SKM-1 (cell line): ENCODE results near the gene SLC29A2.
A peak's percentile ranks its signal among the peaks of the same experiment; 100 is the strongest.
"Not testable (repeated sequence)": the region's sequence is repeated elsewhere in the genome, so short reads cannot be mapped to it uniquely, and the experiment has no call there.

Source experiments
- DNase-seq: peaks from one replicate; lab custom pipeline; 2025; ENCODE audit not compliant: unreplicated experiment; lab: John Stamatoyannopoulos, UW

Gene SLC29A2

DNA sequence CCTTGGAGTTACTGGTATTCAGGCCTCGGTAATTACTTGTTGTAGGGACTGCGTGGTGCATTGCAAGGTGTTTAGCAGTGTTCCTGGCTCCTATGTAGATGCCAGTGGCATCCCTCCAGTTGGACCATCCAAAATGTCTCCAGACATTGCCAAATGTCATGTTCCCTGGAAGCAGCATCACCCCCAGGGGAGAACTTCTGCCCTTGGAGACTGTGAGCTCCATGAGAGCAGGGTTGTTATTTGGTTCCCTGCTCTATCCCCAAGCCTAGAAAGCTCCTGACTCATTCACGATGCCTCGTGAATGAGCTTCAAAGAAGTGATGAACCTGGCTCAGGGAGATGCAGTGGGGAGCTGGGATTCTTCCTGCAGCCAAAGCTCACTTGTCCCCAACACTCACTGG is 50.0 kb downstream of the SLC29A2 start:
- DNase-seq: no peak

DNA sequence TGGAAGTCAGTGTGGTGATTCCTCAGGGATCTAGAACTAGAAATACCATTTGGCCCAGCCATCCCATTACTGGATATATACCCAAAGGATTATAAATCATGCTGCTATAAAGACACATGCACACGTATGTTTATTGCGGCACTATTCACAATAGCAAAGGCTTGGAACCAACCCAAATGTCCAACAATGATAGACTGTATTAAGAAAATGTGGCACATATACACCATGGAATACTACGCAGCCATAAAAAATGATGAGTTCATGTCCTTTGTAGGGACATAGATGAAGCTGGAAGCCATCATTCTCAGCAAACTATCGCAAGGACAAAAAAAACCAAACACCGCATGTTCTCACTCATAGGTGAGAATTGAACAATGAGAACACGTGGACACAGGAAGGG is 50.8 kb downstream of the SLC29A2 start:
- DNase-seq: not testable (repeated sequence)

DNA sequence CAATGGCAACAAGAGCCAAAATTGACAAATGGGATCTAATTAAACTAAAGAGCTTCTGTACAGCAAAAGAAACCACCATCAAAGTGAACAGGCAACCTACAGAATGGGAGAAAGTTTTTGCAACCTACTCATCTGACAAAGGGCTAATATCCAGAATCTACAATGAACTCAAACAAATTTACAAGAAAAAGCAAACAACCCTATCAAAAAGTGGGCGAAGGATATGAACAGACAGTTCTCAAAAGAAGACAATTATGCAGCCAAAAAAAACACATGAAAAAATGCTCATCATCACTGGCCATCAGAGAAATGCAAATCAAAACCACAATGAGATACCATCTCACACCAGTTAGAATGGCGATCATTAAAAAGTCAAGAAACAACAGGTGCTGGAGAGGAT is 51.3 kb downstream of the SLC29A2 start:
- DNase-seq: not testable (repeated sequence)

DNA sequence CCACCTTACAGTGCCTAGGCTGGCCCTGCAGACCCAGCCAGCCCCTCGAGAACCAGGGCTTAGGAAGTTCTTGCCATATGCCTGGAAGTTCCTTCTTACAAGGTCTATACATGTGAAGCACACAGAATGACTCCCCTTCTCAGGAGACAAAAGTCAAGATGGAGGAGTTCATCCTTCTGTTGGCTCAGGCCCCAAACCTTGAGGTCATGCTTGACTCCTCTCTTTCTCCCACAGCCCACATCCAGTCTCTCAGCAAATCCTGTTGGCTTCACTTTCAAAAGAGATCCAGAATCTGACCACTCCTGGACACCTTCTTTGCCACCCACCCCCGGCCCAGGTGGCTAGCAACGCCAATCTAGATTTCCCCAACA is 53.0 kb downstream of the SLC29A2 start:
- no peak for DNase-seq

DNA sequence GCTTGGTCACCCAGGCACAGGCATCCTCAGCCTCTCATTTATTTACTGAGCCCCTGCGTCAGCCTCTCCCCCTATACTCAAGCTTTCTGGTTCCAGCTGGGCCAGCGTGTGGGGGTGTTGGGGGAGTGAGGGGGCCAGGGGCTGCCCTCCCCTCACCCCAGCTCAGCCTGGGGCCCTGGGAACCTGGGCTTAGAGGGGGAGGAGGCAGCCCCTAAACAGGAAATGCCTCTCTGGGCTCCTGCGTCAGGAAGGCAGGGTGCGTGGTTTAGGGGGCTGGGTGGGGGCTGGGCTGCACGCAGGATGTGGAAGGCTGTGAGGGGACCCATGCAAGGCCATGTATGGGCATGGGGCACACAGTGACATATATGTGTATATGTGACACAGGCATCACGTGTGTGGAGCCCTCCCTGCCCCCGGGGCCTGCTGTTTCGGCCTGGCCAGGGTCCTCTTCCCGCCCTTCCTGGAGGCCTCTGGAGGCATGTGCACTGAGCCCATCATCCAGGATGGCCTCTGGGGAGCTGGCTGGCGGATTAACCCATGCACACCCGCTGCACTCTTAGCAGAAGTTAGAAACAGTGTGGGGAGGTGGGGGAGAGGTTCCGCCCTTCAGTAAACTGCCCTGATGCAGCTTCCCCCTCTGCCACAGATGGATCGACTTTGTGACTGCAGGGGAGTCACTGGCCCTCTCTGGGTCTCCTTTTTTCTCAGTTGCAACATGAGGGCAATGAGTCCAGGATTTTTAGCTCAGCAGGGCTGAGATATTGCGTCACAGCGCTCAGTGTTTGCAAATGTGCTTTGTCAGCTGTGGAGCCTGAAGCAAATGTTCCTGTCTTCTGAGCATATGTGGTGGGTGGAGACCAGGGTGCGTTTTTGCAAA is 53.6 kb downstream of the SLC29A2 start:
- peak; percentile 96 for DNase-seq

DNA sequence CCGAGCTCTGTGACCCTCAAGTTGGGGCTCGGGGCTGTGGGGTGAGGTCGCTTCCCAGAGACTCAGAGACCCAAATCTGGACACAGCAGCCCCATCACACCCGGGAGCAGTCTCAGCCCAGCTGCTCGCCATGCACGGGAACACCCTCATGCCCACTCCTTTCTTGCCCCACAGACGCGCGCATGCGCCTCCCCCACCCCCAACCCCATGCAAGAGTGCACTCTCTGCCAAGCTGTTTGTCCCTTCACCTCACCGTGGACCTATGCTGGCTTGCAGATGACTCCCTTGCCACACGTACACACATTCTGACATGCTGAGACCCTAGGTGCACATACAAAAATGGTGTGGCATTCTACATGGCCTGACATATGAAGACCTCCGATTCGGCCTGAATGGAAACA is 54.2 kb downstream of the SLC29A2 start:
- no peak for DNase-seq

DNA sequence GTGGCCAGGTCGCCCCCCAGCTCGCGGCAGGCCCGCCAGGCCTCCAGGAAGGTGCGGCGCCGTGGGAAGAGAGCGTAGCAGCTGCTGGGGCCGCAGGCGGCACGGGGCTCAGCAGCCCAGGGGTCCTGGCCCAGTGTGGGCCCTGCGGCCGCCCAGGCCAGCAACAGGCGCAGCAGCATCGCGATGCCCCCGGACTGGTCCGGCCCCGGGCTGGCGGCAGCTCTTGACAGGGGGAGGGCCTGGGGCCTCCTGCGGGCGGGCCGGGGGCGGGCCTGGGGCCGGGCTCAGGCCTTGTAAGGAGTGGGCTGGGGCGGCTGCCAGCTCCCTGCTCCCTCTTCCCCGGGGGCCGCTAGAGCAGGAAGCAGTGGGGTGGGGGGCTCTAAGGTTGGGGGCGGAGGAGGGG is 54.7 kb downstream of the SLC29A2 start, which contains the start of gene CD248:
TSS of gene CD248 (minus strand) at position 196 of the 403 bp plus-strand sequence. CDS start at position 179, 17 bp downstream.
- no peak for DNase-seq

DNA sequence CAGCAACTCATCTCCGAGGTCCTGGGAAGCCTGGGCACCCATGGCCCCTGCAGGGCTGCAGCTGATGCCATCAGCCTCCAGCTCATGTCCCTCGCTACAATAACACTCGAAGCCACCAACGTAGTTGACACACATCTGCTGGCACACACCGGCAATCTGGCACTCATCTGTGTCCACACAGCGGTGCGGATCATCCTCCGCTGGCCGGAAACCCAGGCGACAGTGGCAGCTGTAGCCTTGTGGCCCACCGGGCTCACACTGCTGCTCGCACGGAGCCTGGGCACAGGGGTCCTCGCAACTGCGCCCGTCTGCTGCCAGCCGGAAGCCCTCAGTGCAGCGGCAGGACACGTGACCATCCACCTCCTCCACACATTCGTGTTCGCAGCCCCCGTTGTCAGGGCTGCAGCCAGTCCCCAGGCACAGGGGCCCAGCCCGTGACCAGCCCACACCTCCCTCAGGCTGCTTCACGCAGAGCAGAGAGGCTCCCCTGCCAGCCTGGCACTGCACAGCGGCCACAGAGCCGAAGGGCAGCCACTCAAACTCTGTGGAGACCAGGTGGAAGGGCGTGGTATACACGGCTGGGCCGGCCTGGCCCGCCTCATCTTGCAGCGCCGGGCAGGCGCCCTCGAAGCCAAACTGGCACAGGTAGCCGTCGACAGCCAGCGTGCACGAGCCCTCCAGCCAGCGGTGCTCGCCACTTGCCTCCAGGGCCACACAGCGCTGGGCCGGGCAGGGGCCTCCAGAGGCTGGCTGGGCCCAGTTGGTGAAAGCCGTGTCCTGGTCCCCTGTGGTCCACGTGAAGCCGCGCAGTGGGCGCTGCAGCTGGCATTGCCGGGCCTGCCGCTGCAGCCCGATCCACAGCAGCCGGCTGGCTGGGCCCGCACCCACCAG is 55.4 kb downstream of the SLC29A2 start:
- no peak for DNase-seq

DNA sequence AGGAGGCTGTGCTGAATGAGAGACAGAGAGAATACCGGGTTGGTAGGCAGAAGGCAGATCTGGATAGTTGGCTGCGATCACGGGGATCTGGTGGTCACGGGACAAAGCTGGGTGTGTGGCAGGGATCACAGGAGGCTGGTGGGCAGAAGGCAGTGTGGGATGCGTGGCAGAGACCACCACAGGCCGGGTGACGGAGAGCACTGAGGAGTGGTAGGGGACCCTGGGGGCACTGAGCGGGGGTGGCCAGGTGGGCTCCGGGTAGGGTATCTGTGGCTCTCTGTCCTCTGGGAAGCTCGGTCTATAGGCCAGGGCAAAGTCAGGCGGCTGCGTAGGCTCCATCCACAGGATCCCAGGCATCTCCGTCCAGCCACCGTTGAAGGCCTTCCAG is 56.1 kb downstream of the SLC29A2 start:
- no peak for DNase-seq

DNA sequence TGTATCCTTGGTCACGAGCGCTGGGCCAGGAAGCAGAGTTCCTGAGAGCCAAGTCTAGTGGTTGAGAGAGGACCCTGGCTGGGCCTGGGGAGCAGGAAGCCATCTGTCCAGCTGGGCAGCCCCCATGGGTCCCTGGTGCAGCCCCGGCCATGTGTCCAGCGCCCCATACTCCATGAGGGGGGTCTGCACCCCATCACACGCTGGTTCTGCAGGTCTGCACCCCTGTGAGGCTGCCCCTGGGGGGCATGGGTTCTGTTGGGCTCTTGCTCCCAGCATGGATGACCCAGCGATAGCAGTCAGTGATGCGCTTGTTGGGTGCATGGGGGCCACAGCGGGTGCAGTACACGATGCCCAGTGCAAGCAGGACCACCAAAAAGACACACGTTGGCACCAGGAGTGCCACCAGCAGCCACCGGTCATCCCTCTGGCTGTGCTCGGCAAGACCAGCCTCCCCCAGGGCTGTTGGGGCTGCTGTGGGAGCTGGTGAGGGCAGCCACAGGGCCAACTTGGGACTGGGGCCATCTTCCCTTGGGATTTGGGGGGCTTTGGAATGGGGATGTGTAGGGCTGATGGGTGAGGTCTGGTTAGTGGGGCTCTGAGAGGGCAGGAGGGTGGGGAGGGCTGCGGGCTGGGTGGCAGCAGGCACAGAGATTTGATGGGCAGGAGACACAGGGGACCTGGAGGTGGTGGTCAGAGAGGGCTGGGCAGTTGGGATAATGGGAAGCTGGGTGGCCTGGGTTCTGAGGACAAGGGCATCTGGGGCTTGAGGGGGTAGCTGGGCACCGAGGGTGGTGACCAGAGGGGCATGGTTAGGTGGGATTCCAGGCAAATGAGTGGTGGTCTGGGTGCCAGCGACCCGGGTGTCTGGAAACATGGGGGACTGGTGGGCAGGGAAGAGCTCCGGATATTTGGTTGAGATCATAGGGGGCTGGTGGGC is 56.7 kb downstream of the SLC29A2 start:
- no peak for DNase-seq

DNA sequence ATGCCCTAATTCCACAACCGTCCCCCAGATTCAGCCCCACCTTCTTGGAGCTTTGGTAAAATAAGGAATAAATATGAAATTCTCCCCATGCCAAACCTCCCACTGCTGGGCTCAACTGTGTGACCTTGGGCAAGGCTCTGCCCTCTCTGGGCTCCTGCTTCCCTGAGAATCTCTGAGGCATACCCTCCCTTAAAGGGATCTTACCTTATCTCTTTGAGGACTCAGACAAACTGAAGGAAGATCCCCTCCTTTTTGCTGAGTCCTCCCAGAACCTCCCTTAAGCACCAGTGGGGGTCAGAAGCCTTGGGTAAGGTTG is 57.4 kb downstream of the SLC29A2 start:
- no peak for DNase-seq

DNA sequence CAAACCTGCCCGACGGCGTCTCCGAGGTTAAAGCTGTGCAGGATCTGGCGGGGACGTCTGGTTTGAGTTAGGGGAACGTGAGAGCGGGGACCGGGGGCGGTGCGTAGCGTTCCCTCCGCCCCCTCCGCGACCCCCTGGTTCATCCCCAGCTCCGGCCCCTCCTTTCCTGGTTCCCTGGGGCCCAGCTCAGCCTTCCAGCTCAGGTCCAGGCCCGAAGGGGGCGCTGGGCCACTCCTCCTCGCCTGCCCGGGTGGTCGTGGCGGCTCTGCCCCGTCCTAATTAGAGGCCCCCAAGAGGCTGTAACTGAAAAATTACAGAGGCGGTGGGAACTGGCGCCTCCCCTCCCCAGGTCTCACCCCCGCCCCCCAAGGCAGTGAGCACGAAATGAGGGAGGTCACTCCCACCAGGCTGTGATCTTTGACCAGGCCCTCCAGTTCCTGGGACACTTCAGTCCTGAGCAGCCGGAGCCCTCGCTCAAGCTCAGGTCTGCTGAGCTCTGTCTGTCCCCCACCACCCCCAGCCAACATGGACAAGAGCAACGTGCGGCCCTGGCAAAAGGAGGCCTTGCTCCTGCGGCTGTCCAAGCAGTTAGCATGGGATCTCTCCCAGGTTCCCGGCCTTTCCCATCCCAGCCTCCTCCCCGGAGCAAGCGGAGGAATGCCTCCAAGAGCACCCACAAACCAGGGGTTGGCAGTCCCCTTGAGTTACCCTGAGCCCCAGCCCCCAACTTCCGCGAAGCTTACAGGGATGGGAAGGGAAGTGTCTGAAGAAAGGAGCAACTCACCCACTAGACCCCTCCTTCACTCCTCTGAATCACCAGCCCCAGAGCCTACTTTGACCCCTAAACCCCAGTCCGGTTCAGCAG is 58.0 kb downstream of the SLC29A2 start:
- no peak for DNase-seq

DNA sequence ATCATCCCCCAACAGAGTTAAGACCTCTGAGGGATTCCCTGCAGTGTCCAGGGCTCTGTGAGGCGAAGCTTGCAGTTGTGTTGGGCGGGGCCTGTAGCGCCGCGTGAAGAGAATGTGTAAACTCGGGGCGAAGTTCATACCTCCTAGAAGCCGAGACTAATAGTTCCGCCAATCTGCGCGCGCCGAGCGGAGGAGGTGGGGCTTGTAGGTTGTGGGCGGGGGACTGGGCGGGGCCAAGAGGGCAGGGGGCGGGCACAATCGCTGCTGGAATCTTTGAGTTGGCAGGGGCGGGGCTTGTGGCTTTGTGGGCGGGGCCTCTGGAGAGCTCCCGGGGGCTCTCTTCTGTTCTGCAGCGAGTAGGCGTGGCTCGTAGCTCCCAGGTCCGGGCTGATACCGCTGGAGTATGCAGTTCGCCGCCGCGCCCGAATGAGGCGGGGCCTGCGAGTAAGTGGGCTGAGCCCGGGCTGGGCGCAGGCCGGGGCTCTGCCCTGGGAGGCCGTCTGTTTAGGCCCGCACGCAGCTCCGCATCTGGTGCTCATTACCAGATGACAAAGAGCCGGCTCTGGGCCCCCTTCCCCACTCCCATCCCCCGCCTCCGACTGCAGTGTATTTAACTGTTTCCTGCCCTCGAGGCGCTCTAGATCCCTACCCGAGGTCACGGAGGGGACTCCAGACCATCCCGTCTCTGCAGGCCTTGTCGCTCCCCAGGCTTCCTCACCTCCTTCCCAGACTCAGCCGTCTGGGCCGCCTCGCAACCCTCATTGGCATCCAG is 58.8 kb downstream of the SLC29A2 start:
- peak; percentile 88 for DNase-seq
